ENCODE data around the gene CDHR5. TPM values are rescaled to one million over a fixed set of nuclear protein-coding genes. Genes with fewer than 3 reads are reported as not detected.
A peak's percentile ranks its signal among the peaks of the same experiment; 100 is the strongest.

CDHR5 gene
- total RNA-seq, 6 experiments from 2014 or later = not detected

Small RNAs within 50 kb of the gene (microRNA-seq; reads per million reads assigned to microRNA genes)
- gene MIR210 = 895 reads per million, percentile 74 among the genes with 10 or more reads in this experiment

Other genes starting within 250 kb of the CDHR5 start
- 1 to 10 TPM; 2.5 to 3.3 (median 2.9) TPM for gene PKP3, start 230.7 kb downstream of the CDHR5 start, total RNA-seq (2021; fragmentation: NEBNext Ultra II Directional; extraction: Animal tissue kit (Norgen Biotek cat#: 25700))
- 10 to 100 TPM; 15.9 to 21.6 (median 18.7) TPM for gene SIGIRR, start 210.0 kb downstream of the CDHR5 start, total RNA-seq (2021; fragmentation: NEBNext Ultra II Directional; extraction: Animal tissue kit (Norgen Biotek cat#: 25700))
- not detected for gene ANO9, start 182.9 kb downstream of the CDHR5 start, total RNA-seq (2021; fragmentation: NEBNext Ultra II Directional; extraction: Animal tissue kit (Norgen Biotek cat#: 25700))
- gene PTDSS2, start 174.7 kb downstream of the CDHR5 start, total RNA-seq (2021; fragmentation: NEBNext Ultra II Directional; extraction: Animal tissue kit (Norgen Biotek cat#: 25700)) = 10 to 100 TPM; 23.3 to 34.5 (median 27.2) TPM
- gene RNH1, start 117.7 kb downstream of the CDHR5 start, total RNA-seq (2021; fragmentation: NEBNext Ultra II Directional; extraction: Animal tissue kit (Norgen Biotek cat#: 25700)) = 100 to 1,000 TPM; 223 to 272 (median 250) TPM
- 100 to 1,000 TPM; 102 to 125 (median 107) TPM for gene HRAS, start 89.4 kb downstream of the CDHR5 start, total RNA-seq (2021; fragmentation: NEBNext Ultra II Directional; extraction: Animal tissue kit (Norgen Biotek cat#: 25700))
- gene LRRC56, start 87.4 kb downstream of the CDHR5 start, total RNA-seq (2021; fragmentation: NEBNext Ultra II Directional; extraction: Animal tissue kit (Norgen Biotek cat#: 25700)) = under 1 TPM; 0.23 to 0.83 (median 0.55) TPM
- gene LMNTD2, start 64.2 kb downstream of the CDHR5 start, total RNA-seq (2021; fragmentation: NEBNext Ultra II Directional; extraction: Animal tissue kit (Norgen Biotek cat#: 25700)) = 1 to 10 TPM in 3 of 6 experiments, under 1 TPM in 3; 0.37 to 2.3 (median 0.97) TPM
- 10 to 100 TPM; 10.1 to 18.8 (median 12.7) TPM for gene RASSF7, start 64.0 kb downstream of the CDHR5 start, total RNA-seq (2021; fragmentation: NEBNext Ultra II Directional; extraction: Animal tissue kit (Norgen Biotek cat#: 25700))
- gene PHRF1, start 48.5 kb downstream of the CDHR5 start, total RNA-seq (2021; fragmentation: NEBNext Ultra II Directional; extraction: Animal tissue kit (Norgen Biotek cat#: 25700)) = 10 to 100 TPM; 23.8 to 27.5 (median 24.8) TPM
- 1 to 10 TPM; 3.0 to 5.2 (median 4.2) TPM for gene IRF7, start 9.0 kb downstream of the CDHR5 start, total RNA-seq (2021; fragmentation: NEBNext Ultra II Directional; extraction: Animal tissue kit (Norgen Biotek cat#: 25700))
- gene SCT, start 2.2 kb upstream of the CDHR5 start, total RNA-seq (2021; fragmentation: NEBNext Ultra II Directional; extraction: Animal tissue kit (Norgen Biotek cat#: 25700)) = not detected
- under 1 TPM; 0.14 to 0.61 (median 0.38) TPM for gene DRD4, start 12.3 kb upstream of the CDHR5 start, total RNA-seq (2021; fragmentation: NEBNext Ultra II Directional; extraction: Animal tissue kit (Norgen Biotek cat#: 25700))
- gene DEAF1, start 70.3 kb upstream of the CDHR5 start, total RNA-seq (2021; fragmentation: NEBNext Ultra II Directional; extraction: Animal tissue kit (Norgen Biotek cat#: 25700)) = 10 to 100 TPM; 32.2 to 48.1 (median 34.6) TPM
- 10 to 100 TPM; 16.9 to 24.5 (median 19.3) TPM for gene TMEM80, start 70.9 kb upstream of the CDHR5 start, total RNA-seq (2021; fragmentation: NEBNext Ultra II Directional; extraction: Animal tissue kit (Norgen Biotek cat#: 25700))
- gene EPS8L2, start 81.3 kb upstream of the CDHR5 start, total RNA-seq (2021; fragmentation: NEBNext Ultra II Directional; extraction: Animal tissue kit (Norgen Biotek cat#: 25700)) = 10 to 100 TPM; 55.5 to 70.1 (median 65.1) TPM
- gene TALDO1, start 122.5 kb upstream of the CDHR5 start, total RNA-seq (2021; fragmentation: NEBNext Ultra II Directional; extraction: Animal tissue kit (Norgen Biotek cat#: 25700)) = 100 to 1,000 TPM; 230 to 351 (median 300) TPM
- 10 to 100 TPM; 61.0 to 72.7 (median 68.1) TPM for gene GATD1, start 152.5 kb upstream of the CDHR5 start, total RNA-seq (2021; fragmentation: NEBNext Ultra II Directional; extraction: Animal tissue kit (Norgen Biotek cat#: 25700))
- gene CEND1, start 165.1 kb upstream of the CDHR5 start, total RNA-seq (2021; fragmentation: NEBNext Ultra II Directional; extraction: Animal tissue kit (Norgen Biotek cat#: 25700)) = 10 to 100 TPM in 5 of 6 experiments, 1 to 10 TPM in 1; 8.2 to 12.2 (median 11.0) TPM
- 10 to 100 TPM; 39.7 to 47.3 (median 42.9) TPM for gene SLC25A22, start 173.3 kb upstream of the CDHR5 start, total RNA-seq (2021; fragmentation: NEBNext Ultra II Directional; extraction: Animal tissue kit (Norgen Biotek cat#: 25700))
- gene PIDD1, start 180.3 kb upstream of the CDHR5 start, total RNA-seq (2021; fragmentation: NEBNext Ultra II Directional; extraction: Animal tissue kit (Norgen Biotek cat#: 25700)) = 10 to 100 TPM; 11.0 to 15.9 (median 13.7) TPM
- 1,000 to 10,000 TPM; 1,532 to 1,781 (median 1,709) TPM for gene RPLP2, start 185.0 kb upstream of the CDHR5 start, total RNA-seq (2021; fragmentation: NEBNext Ultra II Directional; extraction: Animal tissue kit (Norgen Biotek cat#: 25700))
- gene PNPLA2, start 194.0 kb upstream of the CDHR5 start, total RNA-seq (2021; fragmentation: NEBNext Ultra II Directional; extraction: Animal tissue kit (Norgen Biotek cat#: 25700)) = 100 to 1,000 TPM; 103 to 148 (median 130) TPM
- 1 to 10 TPM in 4 of 6 experiments, under 1 TPM in 2; 0.63 to 2.2 (median 1.2) TPM for gene CRACR2B, start 203.0 kb upstream of the CDHR5 start, total RNA-seq (2021; fragmentation: NEBNext Ultra II Directional; extraction: Animal tissue kit (Norgen Biotek cat#: 25700))
- gene CD151, start 208.0 kb upstream of the CDHR5 start, total RNA-seq (2021; fragmentation: NEBNext Ultra II Directional; extraction: Animal tissue kit (Norgen Biotek cat#: 25700)) = 1,000 to 10,000 TPM in 1 of 6 experiments, 100 to 1,000 TPM in 5; 719 to 1,001 (median 755) TPM
- gene POLR2L, start 217.6 kb upstream of the CDHR5 start, total RNA-seq (2021; fragmentation: NEBNext Ultra II Directional; extraction: Animal tissue kit (Norgen Biotek cat#: 25700)) = 100 to 1,000 TPM; 439 to 504 (median 478) TPM
- 100 to 1,000 TPM; 193 to 267 (median 212) TPM for gene TSPAN4, start 217.9 kb upstream of the CDHR5 start, total RNA-seq (2021; fragmentation: NEBNext Ultra II Directional; extraction: Animal tissue kit (Norgen Biotek cat#: 25700))